Pancreas (tissue), 10 donors: ENCODE measurements around the gene METRN. TPM values are rescaled to one million over a fixed set of nuclear protein-coding genes. Genes with fewer than 3 reads are reported as not detected.
A peak's percentile ranks its signal among the peaks of the same experiment; 100 is the strongest.

ENCODE experiments used
- ATAC-seq, 4 donors: fragments of 200-7000 bp; cut with Tn5 transposase; one replicate each; pipeline versions ENCODE4 v1.8.0 to v1.9.1; 2020; ENCODE audit warnings: mild to moderate bottlenecking in 4 of 4, moderate library complexity in 4 of 4
- DNase-seq, 6 donors: peaks; one replicate each; pipeline ENCODE4 v3.0.0-alpha.2; 2020
- FAIRE-seq: peaks from 2 replicates; lab custom pipeline; 2012; peaks lifted over from hg19 to GRCh38; lab: Jason Lieb, UNC
- H3K27ac ChIP-seq, 4 donors: fragments of 200-600 bp; sonication (generic); 1 replicate in 3 of 4; 2 replicates in 1 of 4; pipeline versions ENCODE4 v1.5.0 to v1.8.0; 2020
- H3K27me3 ChIP-seq, 4 donors: fragments of 200-600 bp; one replicate each; pipeline ENCODE4 v1.8.0; 2021
- H3K36me3 ChIP-seq, 3 donors: fragments of 200-600 bp; sonication (generic) in 1 of 3; one replicate each; pipeline versions ENCODE4 v1.5.0 to v1.8.0; 2020 to 2021
- H3K4me1 ChIP-seq, 3 donors: fragments of 200-600 bp; one replicate each; pipeline ENCODE4 v1.8.0; 2021
- H3K4me3 ChIP-seq, 4 donors: fragments of 200-600 bp; sonication (generic) in 2 of 4; one replicate each; pipeline versions ENCODE4 v1.5.0 to v1.8.0; 2020 to 2021
- H3K9me3 ChIP-seq, 4 donors: fragments of 200-600 bp; one replicate each; pipeline ENCODE4 v1.8.0; 2021
- CTCF ChIP-seq, 4 donors: fragments of 200-600 bp; sonication (generic) in 3 of 4; IDR thresholded peaks; one replicate each; pipeline versions ENCODE4 v1.5.0 to v1.8.0; 2021; ENCODE audit warnings: antibody characterized with exemption in 4 of 4
- WGBS, 2 donors: extraction: QIAGEN DNeasy Blood & Tissue Kit; methylation state at CpG; one replicate each; pipeline ENCODE4 v1.1.7; 2013; 5-methylcytosine and 5-hydroxymethylcytosine counted together
- intact Hi-C, 3 donors: fragments of 100-400 bp; cut with DNase I; formaldehyde crosslinking; loops; one replicate each; pipeline versions ENCODE4 v1.11.1 to v1.14.2; 2022
- polyA plus RNA-seq, 2 donors: library from polyadenylated mRNA; stranded (reverse); fragments of 200-250 nt; gene quantifications; one replicate each; pipeline ENCODE4 v1.2.3, GENCODE V29; 2013
- total RNA-seq, 6 donors: library from RNA; stranded (reverse); fragmentation: NEBNext Ultra II Directional in 4 of 6; extraction: Animal tissue kit (Norgen Biotek cat#: 25700) in 4 of 6; gene quantifications; one replicate each; pipeline versions ENCODE4 v1.2.1 to v1.2.4, GENCODE V29; 2021 to 2023
- donor health status: healthy with polysubstance abuse.
- donor health status: DM: no; HTN: no; CAD: no; lungs with moderate emphysema.
- donor health status: DM: no; HTN: no; CAD: no.
- donor health status: control.
- donor health status: control.
- donor health status: Bipolar disorder and iron deficiency.
- donor health status: DM: yes; HTN: yes; CAD: no.
- donor health status: DM: no; HTN: no; CAD: no.
- donor health status: DM: no; HTN: no; CAD: no.
- donor health status: DM: yes; HTN: yes; CAD: no.

METRN gene
- total and polyA plus RNA-seq, 8 donors, result 27.6 to 82.0 (median 42.2) TPM

DNA sequence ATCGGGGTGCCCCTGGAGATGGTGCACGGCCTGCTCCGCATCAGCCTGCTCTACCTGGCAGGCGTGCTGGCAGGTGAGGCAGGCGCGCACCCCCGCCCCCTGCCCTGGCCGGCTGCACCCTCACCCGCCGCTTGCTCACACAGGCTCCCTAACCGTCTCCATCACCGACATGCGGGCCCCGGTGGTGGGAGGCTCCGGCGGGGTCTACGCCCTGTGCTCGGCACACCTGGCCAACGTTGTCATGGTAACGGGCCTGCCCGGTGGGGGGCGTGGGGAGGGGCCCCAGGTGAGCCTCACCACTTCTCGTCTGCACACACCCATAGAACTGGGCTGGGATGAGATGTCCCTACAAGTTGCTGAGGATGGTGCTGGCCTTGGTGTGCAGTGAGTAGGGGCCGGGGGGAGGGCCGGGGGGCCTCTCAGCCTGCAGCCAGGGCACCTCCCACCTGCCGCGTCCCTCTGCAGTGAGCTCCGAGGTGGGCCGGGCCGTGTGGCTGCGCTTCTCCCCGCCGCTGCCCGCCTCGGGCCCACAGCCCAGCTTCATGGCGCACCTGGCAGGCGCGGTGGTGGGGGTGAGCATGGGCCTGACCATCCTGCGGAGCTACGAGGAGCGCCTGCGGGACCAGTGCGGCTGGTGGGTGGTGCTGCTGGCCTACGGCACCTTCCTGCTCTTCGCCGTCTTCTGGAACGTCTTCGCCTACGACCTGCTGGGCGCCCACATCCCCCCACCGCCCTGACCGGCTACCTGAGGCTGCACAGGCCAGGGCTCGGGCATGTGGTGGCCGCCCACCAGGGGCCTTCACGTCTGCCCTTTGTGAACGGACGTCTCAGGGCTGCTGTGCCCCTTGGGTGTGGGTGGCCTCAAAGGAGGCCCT is 37.4 kb upstream of the METRN start:
- no peak for FAIRE-seq
- no peaks in the 10 kb centered on the region for H3K27me3 ChIP-seq
- TF ChIP-seq CTCF (IDR thresholded peaks at IDR 0.05), result no peak
- H3K4me3 ChIP-seq, result no peak overlapping the region
- no peaks in the 10 kb centered on the region for H3K9me3 ChIP-seq
- H3K27ac ChIP-seq, result no peak overlapping the region
- DNase-seq, result peak in 2 of 6 donors; percentile 39 to 87
- no peak for ATAC-seq
- WGBS, 2 donors, result 77 to 78% methylated on average over 49 to 57 of the region's 57 CpGs
- intact Hi-C loops, result no loop called here
- peaks cover 9 to 13% (median 12%) of the 10 kb centered on the region in 3 donors for H3K4me1 ChIP-seq
- peaks cover 0 to 19% (median 17%) of the 10 kb centered on the region in 3 donors for H3K36me3 ChIP-seq

DNA sequence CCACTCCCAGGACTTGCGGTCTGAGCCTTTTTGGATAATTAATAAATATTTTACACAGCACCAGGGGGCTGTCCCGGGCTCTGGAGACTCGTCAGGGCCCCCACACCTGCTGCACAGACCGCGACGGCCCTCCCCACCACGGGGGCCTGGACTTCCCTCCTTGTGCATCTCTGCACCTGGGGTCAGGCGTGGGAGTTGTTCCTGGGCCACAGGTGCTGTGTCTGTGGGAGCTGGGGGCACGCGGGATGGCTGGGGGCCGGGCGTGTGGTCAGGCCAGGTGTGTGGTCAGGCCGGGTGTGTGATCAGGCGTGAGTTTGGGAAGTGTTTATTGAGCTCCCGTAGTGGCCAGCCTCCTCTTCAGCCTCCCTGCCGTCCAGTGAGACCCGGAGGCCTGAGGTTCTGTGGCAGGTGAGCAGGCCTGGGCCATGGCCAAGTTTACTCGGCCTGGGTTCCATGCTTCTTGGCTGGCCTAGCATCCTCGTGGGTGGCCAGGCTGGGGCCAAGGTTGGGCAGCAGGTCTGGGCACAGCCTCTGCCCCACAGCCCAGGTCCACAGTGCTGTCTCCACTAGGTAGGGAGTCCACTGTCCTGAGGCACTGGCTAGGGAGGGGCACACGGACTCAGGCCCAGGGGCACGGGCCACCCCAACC is 36.6 kb upstream of the METRN start:
- Histone ChIP-seq H3K27me3 (no peaks in the 10 kb centered on the region), H3K4me3 (no peak overlapping the region), H3K9me3 (no peaks in the 10 kb centered on the region), H3K36me3 (peaks cover 0 to 15% (median 13%) of the 10 kb centered on the region in 3 donors), H3K27ac (peak overlapping the region in 1 of 4 donors; percentile 74), H3K4me1 (peaks cover 9 to 19% (median 17%) of the 10 kb centered on the region in 3 donors)
- 72 to 75% methylated on average over 19 to 21 of the region's 21 CpGs for WGBS, 2 donors
- no peak for TF ChIP-seq CTCF (IDR thresholded peaks at IDR 0.05)
- DNase-seq (peak in 2 of 6 donors; percentile 55 to 85), FAIRE-seq (no peak), ATAC-seq (no peak)
- intact Hi-C loops, result no loop called here

DNA sequence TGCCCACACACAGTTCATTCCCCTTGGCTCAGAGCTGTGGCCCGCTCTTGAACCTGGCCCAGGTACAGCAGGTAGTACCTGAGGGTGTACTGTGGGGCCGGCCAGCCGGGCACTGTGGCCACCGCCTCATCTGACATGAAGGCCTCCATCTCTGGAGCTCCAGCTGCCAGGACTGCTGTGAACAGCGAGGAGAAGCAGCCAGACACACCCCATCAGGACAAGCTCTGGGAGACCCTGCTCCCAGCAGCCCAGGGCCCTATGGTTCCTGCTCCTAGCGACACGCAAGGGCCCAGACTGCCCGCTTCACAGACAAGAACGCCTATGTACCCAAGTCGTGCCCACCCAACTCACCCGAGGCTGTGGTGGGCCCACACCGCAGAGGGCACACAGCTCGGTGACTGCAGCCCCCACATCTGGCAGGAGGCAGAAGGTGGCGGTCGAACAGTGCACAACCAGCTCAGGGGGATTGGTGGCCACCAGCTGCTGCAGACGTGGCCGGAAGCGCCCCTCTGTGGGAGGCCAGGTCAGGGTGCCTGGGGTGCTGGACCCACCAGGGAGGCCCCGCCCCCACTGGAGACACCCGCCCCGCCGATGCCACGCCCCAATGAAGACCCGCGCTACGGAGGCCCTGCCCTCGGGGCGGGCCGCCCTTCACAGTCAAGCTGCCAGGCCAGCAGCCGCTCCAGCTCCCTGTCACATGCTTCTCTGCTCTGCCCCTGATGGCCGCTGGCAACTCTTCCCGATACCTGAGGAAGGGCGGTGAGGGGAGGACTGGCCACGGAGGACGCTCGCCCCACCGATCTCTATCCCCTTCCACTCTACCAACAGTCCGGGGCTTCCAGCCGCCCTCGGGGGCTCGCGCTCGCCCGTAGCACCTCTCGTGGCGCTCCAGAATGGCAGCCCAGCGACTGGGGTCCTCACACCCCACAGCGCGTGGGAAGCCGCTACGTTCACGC is 35.8 kb upstream of the METRN start:
- TF ChIP-seq CTCF (IDR thresholded peaks at IDR 0.05), result no peak
- no peaks in the 10 kb centered on the region for H3K9me3 ChIP-seq
- peaks cover 9 to 21% (median 21%) of the 10 kb centered on the region in 3 donors for H3K4me1 ChIP-seq
- H3K4me3 ChIP-seq, result peak overlapping the region; percentile 4 to 75 (median 34)
- DNase-seq (peak; percentile 81 to 89 (median 84)), ATAC-seq (peak; percentile 41 to 59 (median 48)), FAIRE-seq (no peak)
- intact Hi-C loops, result no loop called here
- 28 to 30% methylated on average over 43 to 52 of the region's 52 CpGs for WGBS, 2 donors
- H3K36me3 ChIP-seq, result peaks cover 0 to 14% (median 13%) of the 10 kb centered on the region in 3 donors
- no peaks in the 10 kb centered on the region for H3K27me3 ChIP-seq
- peak overlapping the region; percentile 68 to 78 (median 74) for H3K27ac ChIP-seq

GRCh38 chr16:679814-680624 is 34.9 kb upstream of the METRN start, which contains the start of gene STUB1:
Gene STUB1, plus strand, starts transcription at chr16:680410. Its CDS starts 116 bp downstream, at chr16:680526.
- DNase-seq (peak; percentile 78 to 94 (median 88)), ATAC-seq (peak; percentile 63 to 82 (median 72)), FAIRE-seq (no peak)
- Histone ChIP-seq H3K4me3 (peak within 1 kb of the TSS; percentile 51 to 93 (median 74)), H3K36me3 (peaks cover 0 to 14% (median 13%) of the 10 kb centered on the region in 3 donors), H3K9me3 (no peaks in the 10 kb centered on the region), H3K27ac (peak within 1 kb of the TSS; percentile 74 to 87 (median 82)), H3K4me1 (peaks cover 9 to 25% (median 24%) of the 10 kb centered on the region in 3 donors), H3K27me3 (no peaks in the 10 kb centered on the region)
- WGBS, 2 donors, result 0 to 1% methylated on average over 29 to 91 of the region's 91 CpGs
- TF ChIP-seq CTCF (IDR thresholded peaks at IDR 0.05), result no peak
- intact Hi-C loops, result no loop called here
